GM13976 (cell line): Measurements from ENCODE around the gene HSPA1L.
"Not testable (repeated sequence)": the region's sequence is repeated elsewhere in the genome, so short reads cannot be mapped to it uniquely, and the experiment has no call there.

Source experiments
- DNase-seq: peaks from one replicate; pipeline ENCODE4 v3.0.0; 2012; ENCODE audit warnings: low spot score
- in situ Hi-C: fragments of 300-500 bp; cut with MboI; formaldehyde crosslinking; loops from one replicate; pipeline ENCODE4 v1.12.0; 2022; ENCODE audit warnings: low sequenced_read_pairs, mixed read lengths, inconsistent platforms; ENCODE audit not compliant: unreplicated experiment
- TF ChIP-seq, protein P1 (sequence below): IDR thresholded peaks from 2 replicates; pipeline ENCODE4 v1.5.1; 2012; ENCODE audit warnings: borderline replicate concordance, mild to moderate bottlenecking; ENCODE audit not compliant: insufficient read depth; ENCODE audit errors: extremely low read depth, missing control alignments, control extremely low read depth

HSPA1L gene

DNA sequence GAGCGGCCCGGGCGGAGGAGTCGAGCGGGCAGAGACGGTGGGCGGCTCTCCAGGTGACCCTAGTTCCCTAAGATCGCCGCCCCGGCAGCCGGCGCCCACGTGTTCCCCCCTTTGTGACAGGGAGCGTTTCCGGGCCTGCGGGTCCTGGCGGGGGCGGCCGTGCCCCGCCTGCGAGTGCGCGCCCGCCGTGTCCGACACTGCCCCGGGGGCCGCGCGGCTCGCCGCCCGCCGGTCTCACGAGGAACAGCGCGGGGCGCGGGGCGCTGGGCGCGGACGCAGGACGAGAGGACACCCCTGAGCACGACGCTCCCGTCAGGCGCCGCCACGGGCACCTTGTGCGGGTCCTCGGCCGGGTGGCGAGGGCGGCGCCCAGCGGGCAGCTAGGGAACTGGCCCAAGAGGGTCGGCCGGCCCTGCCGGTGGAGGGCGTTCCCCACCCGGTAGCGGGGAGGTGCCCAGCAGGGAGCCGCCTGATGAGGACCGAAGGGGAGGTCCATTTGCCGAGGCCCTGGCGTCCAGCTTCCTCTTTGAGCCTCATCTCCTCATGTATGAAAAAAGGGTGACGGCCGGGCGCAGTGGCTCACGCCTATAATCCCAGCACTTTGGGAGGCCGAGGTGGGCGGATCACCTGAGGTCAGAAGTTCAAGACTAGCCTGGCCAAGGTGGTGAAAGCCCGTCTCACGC, 19.3 kb downstream of the HSPA1L start, which contains the start of gene VARS1:
Gene VARS1 (minus strand): TSS at position 137 of the 683 bp plus-strand sequence. CDS start 535 bp downstream, outside the sequence.
- in situ Hi-C loops, result no loop called here
- TF ChIP-seq, protein P1, sequence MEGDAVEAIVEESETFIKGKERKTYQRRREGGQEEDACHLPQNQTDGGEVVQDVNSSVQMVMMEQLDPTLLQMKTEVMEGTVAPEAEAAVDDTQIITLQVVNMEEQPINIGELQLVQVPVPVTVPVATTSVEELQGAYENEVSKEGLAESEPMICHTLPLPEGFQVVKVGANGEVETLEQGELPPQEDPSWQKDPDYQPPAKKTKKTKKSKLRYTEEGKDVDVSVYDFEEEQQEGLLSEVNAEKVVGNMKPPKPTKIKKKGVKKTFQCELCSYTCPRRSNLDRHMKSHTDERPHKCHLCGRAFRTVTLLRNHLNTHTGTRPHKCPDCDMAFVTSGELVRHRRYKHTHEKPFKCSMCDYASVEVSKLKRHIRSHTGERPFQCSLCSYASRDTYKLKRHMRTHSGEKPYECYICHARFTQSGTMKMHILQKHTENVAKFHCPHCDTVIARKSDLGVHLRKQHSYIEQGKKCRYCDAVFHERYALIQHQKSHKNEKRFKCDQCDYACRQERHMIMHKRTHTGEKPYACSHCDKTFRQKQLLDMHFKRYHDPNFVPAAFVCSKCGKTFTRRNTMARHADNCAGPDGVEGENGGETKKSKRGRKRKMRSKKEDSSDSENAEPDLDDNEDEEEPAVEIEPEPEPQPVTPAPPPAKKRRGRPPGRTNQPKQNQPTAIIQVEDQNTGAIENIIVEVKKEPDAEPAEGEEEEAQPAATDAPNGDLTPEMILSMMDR, result peak; percentile 93
- DNase-seq, result peak; percentile 98

DNA sequence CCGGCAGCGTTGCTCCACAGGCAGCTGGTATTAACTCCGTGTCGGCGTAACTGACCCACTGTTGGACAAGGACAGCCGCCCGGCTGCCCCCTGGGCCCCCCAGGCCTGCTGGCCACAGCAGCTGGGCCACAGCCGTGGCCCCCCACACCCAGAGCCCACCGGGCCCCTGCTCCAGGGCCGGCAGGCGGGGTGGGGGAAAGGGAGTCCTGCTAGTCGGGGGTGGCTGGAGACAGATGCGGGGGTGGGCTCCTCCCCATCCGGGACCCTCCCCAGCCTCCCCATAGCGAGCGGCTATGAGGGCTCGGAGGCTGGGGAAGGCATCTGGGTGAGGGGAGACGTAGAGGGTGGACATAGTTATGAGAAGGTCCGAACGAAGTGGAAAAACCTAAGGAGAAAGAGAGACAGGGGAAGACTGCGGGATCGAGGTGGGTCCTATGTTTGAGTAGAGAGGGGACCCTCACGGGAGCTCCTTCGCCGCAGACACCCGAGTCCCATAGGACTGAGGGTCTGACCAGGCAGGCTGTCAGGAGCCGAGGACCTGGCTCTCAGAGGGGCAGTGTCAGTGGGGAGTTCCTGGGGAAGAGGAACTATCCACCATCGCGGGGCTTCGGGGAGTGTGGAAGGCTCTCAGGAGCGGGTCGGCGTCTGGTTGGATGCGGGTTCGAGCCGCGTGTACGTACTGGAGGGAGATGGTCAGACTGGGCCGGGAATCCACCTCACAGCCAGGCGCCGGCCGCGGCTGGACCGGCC, 20.0 kb downstream of the HSPA1L start:
- TF ChIP-seq, protein P1, result no peak
- DNase-seq, result peak; percentile 29
- in situ Hi-C loops, result no loop called here

DNA sequence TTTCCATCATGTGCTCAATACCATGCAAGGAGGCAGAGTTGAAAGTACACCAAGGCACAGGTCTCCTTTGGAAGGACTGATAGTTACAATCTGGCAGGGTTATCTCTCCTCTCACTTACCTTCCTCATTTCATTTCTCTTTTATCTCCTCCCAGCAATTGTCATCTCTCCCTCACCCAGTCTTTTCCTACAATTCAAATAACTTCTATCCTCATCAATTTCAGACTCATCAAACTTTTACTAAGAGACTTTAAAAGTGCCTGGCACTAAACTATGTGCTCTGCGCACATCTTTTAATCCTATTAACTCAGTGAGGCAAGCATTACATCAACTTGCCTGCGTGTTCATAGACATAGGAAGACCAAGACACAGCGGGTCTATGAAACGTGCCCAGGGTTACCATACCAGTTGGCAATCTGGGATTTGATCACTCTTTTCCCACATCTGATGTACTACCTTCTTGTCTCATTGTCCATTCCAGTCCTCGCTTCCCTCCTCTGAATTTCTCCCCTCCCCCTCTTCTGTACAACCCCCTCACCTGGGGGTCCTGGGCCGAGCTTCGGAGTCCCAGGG, 20.7 kb downstream of the HSPA1L start:
- TF ChIP-seq, protein P1, result no peak
- DNase-seq, result peak; percentile 38
- in situ Hi-C loops, result no loop called here

DNA sequence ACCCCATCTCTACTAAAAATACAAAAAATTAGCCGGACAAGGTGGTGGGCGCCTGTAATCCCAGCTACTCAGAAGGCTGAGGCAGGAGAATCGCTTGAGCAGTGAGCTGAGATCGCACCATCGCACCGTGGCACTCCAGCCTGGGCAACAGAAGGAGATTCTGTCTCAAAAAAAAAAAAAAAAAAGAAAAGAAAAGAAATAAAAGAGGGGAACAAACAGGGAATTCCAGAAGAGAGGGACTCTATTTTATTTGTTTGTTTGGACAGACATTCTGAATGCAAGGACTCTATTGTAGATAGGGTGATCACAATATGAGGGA, 21.2 kb downstream of the HSPA1L start:
- DNase-seq, in situ Hi-C loops: not testable (repeated sequence)

DNA sequence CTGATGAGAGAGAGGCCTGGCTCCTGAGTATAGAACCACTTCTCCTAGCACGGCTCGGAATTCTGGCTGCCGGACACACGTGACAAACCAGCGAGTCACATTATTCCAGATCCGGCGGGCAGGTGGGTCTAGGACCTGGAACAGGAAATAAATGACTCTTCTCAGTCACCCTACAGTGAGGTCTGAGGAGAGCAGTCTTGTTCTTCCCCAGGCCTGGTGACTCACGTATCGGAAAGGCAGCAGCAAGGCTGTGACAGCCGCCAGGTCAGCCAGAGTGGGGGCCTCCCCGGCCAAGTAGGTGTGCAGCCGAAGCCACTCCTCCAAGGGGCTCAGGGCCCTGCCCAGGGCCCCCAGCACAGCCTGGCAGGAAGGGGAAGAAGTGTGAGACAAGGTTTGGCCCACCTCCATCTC, 22.3 kb downstream of the HSPA1L start:
- DNase-seq, result peak; percentile 33
- TF ChIP-seq, protein P1, result no peak
- in situ Hi-C loops, result no loop called here

DNA sequence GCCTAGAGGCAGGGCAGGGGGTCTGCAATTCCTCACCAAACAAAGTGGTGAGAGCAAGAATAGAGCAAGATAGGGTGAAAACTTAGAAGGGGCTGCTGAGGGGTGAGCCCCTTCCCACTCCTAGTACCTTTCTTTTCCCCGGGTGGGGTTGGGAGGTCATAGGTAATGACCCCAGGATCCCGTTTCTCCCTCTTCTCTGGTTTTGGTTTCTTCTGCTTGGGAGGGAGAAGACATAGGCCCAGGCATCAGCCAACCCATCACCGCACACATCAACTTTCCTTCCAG, 23.1 kb downstream of the HSPA1L start:
- TF ChIP-seq, protein P1, result no peak
- in situ Hi-C loops, result no loop called here
- DNase-seq, result no peak
